Prostate gland (tissue), 2 donors: ENCODE results near the gene BPIFA2. TPM values are rescaled to one million over a fixed set of nuclear protein-coding genes. Genes with fewer than 3 reads are reported as not detected.
"Not testable (repeated sequence)": the region's sequence is repeated elsewhere in the genome, so short reads cannot be mapped to it uniquely, and the experiment has no call there.

Experiments
- DNase-seq: peaks from one replicate; pipeline ENCODE4 v3.0.0-alpha.2; 2019; ENCODE audit warnings: low spot score
- H3K27ac ChIP-seq, 2 donors: fragments of 200-600 bp; sonication (generic); 2 replicates each; pipeline ENCODE4 v1.5.1; 2017 to 2019
- H3K27me3 ChIP-seq: fragments of 200-600 bp; sonication (generic); replicated peaks from 2 replicates; pipeline ENCODE4 v1.5.1; 2019; ENCODE audit not compliant: insufficient read depth
- H3K36me3 ChIP-seq, 2 donors: fragments of 200-600 bp; sonication (generic); 1 replicate in 1 of 2; 2 replicates in 1 of 2; pipeline versions ENCODE4 v1.5.1 to v1.8.1; 2017 to 2019
- H3K4me1 ChIP-seq: fragments of 200-600 bp; sonication (generic); replicated peaks from 2 replicates; pipeline ENCODE4 v1.5.1; 2019
- H3K4me3 ChIP-seq, 2 donors: fragments of 200-600 bp; sonication (generic); 2 replicates each; pipeline ENCODE4 v1.5.1; 2017 to 2019
- H3K9me3 ChIP-seq: fragments of 200-600 bp; sonication (generic); 2 replicates; pipeline ENCODE4 v1.5.1; 2017
- CTCF ChIP-seq, 4 experiments: fragments of 200-600 bp in 2 of 4; fragments of 450-650 bp in 2 of 4; sonication (generic) in 2 of 4; IDR thresholded peaks; 1 replicate in 3 of 4; 2 replicates in 1 of 4; pipeline ENCODE4 v1.5.1; 2016 to 2019; ENCODE audit warnings: antibody characterized with exemption in 4 of 4, mild to moderate bottlenecking in 2 of 4, moderate library complexity in 2 of 4
- POLR2A ChIP-seq: fragments of 450-650 bp; IDR thresholded peaks from one replicate; pipeline ENCODE4 v1.6.1; 2016; ENCODE audit warnings: antibody characterized with exemption, mild to moderate bottlenecking
- POLR2AphosphoS5 ChIP-seq: sonication (generic); formaldehyde crosslinking; IDR thresholded peaks from one replicate; pipeline ENCODE4 v1.6.1; 2017; ENCODE audit warnings: antibody characterized with exemption
- WGBS: methylation state at CpG from one replicate; pipeline ENCODE4 v1.1.5; 2018; 5-methylcytosine and 5-hydroxymethylcytosine counted together
- intact Hi-C: fragments of 100-400 bp; cut with DNase I; formaldehyde crosslinking; loops from one replicate; pipeline ENCODE4 v1.14.2; 2022
- total RNA-seq, 2 donors: library from RNA; depleted of rRNA; stranded (reverse); fragments of >200 nt; gene quantifications; one replicate each; pipeline ENCODE4 v1.1.0, GENCODE V29; 2016

BPIFA2 gene, protein sequence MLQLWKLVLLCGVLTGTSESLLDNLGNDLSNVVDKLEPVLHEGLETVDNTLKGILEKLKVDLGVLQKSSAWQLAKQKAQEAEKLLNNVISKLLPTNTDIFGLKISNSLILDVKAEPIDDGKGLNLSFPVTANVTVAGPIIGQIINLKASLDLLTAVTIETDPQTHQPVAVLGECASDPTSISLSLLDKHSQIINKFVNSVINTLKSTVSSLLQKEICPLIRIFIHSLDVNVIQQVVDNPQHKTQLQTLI
- total RNA-seq, result not detected

- WGBS, result 83% methylated on average over 8 of the region's 8 CpGs
- intact Hi-C loops, result no loop called here
- no peak for DNase-seq
- no peaks in the 10 kb centered on the region for H3K36me3 ChIP-seq
- H3K9me3 ChIP-seq, result no peaks in the 10 kb centered on the region
- no peak for TF ChIP-seq CTCF (IDR thresholded peaks at IDR 0.05)
- TF ChIP-seq POLR2AphosphoS5, result no peak
- no peak for TF ChIP-seq POLR2A
- H3K27me3 ChIP-seq, result no peaks in the 10 kb centered on the region
- no peak within 1 kb of the TSS for H3K4me3 ChIP-seq
- H3K4me1 ChIP-seq, result no peaks in the 10 kb centered on the region
- no peak within 1 kb of the TSS for H3K27ac ChIP-seq
Measured at GRCh38 chr20:33167859-33168258, at the start of gene BPIFA2. Gene BPIFA2 (plus strand): TSS chr20:33168159. CDS start chr20:33169146, 987 bp downstream.

- no peak for TF ChIP-seq POLR2AphosphoS5
- TF ChIP-seq POLR2A, result no peak
- no peak for TF ChIP-seq CTCF (IDR thresholded peaks at IDR 0.05)
- intact Hi-C loops, result no loop called here
- 74% methylated on average over 3 of the region's 3 CpGs for WGBS
- Histone ChIP-seq H3K36me3 (no peaks in the 10 kb centered on the region), H3K9me3 (no peaks in the 10 kb centered on the region), H3K27ac (no peak overlapping the region), H3K4me3 (no peak overlapping the region), H3K4me1 (no peaks in the 10 kb centered on the region), H3K27me3 (no peaks in the 10 kb centered on the region)
- no peak for DNase-seq
Measured at GRCh38 chr20:33119725-33120720, 47.9 kb upstream of the BPIFA2 start.

- no peak overlapping the region for H3K27ac ChIP-seq
- intact Hi-C loops, result no loop called here
- 93% methylated on average over 3 of the region's 3 CpGs for WGBS
- H3K27me3 ChIP-seq, result no peaks in the 10 kb centered on the region
- no peaks in the 10 kb centered on the region for H3K9me3 ChIP-seq
- DNase-seq, result no peak
- H3K4me3 ChIP-seq, result no peak overlapping the region
- no peaks in the 10 kb centered on the region for H3K36me3 ChIP-seq
- H3K4me1 ChIP-seq, result no peaks in the 10 kb centered on the region
- no peak for TF ChIP-seq POLR2A
- no peak for TF ChIP-seq POLR2AphosphoS5
- TF ChIP-seq CTCF (IDR thresholded peaks at IDR 0.05), result no peak
Measured at GRCh38 chr20:33120934-33121333, 47.0 kb upstream of the BPIFA2 start.

- WGBS, result 67% methylated on average over 1 of the region's 1 CpG
- DNase-seq, H3K27me3 ChIP-seq, H3K4me3 ChIP-seq, H3K36me3 ChIP-seq, H3K4me1 ChIP-seq, H3K9me3 ChIP-seq, H3K27ac ChIP-seq, intact Hi-C loops: not testable (repeated sequence)
Measured at GRCh38 chr20:33122297-33122696, 45.7 kb upstream of the BPIFA2 start.

DNA sequence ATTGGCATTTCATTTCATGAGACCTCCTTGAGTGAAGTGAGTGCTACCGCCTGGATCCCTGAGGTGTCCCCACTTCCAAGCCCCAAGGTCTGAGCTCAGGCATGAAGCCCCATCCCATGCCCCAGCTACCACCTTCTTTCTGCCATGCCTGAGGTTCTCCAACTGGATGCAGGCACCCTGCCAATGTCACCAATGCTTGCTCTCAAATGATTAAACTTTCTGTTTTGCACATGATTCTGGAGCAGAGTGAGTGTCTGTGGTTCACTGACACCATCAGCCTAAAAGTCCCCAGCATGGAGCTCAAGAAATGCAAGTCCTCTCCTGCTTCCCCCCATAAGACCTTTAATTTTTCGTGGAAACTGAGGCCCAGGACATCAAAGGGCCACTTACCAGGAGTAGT lies 43.7 kb upstream of the BPIFA2 start:
- Histone ChIP-seq H3K9me3 (no peaks in the 10 kb centered on the region), H3K27ac (no peak overlapping the region), H3K27me3 (peaks cover 5% of the 10 kb centered on the region), H3K36me3 (no peaks in the 10 kb centered on the region), H3K4me1 (no peaks in the 10 kb centered on the region), H3K4me3 (no peak overlapping the region)
- TF ChIP-seq POLR2A (no peak), CTCF (IDR thresholded peaks at IDR 0.05) (no peak), POLR2AphosphoS5 (no peak)
- DNase-seq, result no peak
- 51% methylated on average over 2 of the region's 2 CpGs for WGBS
- intact Hi-C loops, result no loop called here
